Mesenteric fat pad (tissue), 1 donor: Measurements from ENCODE around the gene SPSB4. TPM values are rescaled to one million over a fixed set of nuclear protein-coding genes. Genes with fewer than 3 reads are reported as not detected.

Experiments
- DNase-seq: peaks from one replicate; pipeline ENCODE4 v3.0.0-alpha.2; 2020; ENCODE audit warnings: low spot score
- total RNA-seq: library from RNA; stranded (reverse); fragmentation: NEBNext Ultra II Directional; extraction: Animal tissue kit (Norgen Biotek cat#: 25700); gene quantifications from one replicate; pipeline ENCODE4 v1.2.1, GENCODE V29; 2021
- donor health status: DM: yes; HTN: yes; CAD: no.

Gene SPSB4
- total RNA-seq, 1 donor from 2014 or later = 1.1 TPM

DNA sequence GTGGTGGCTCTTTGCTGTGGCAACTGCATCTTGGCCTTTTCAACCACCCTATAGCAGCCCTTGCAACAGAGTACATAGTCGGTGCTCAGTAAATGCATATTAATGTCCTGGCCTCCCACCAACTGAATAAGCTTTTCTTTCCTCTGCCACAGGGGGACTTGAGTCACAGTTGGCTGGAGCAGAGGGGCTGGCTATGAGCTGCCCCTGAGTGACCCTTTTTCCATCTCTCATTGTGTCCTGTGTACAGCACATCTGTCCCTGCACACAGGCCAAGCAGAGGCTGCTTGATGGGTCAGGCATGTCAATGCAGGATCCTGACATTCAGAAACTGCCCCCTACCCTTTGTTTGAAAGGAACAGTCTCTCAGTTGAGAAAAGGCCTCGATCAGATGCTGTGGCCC is 22.4 kb downstream of the SPSB4 start:
- no peak for DNase-seq

GRCh38 chr3:141074529-141074928 is 23.4 kb downstream of the SPSB4 start:
- peak; percentile 77 for DNase-seq

- peak; percentile 41 for DNase-seq
These were observed 25.1 kb downstream of the SPSB4 start for GRCh38 chr3:141076036-141076773.

DNA sequence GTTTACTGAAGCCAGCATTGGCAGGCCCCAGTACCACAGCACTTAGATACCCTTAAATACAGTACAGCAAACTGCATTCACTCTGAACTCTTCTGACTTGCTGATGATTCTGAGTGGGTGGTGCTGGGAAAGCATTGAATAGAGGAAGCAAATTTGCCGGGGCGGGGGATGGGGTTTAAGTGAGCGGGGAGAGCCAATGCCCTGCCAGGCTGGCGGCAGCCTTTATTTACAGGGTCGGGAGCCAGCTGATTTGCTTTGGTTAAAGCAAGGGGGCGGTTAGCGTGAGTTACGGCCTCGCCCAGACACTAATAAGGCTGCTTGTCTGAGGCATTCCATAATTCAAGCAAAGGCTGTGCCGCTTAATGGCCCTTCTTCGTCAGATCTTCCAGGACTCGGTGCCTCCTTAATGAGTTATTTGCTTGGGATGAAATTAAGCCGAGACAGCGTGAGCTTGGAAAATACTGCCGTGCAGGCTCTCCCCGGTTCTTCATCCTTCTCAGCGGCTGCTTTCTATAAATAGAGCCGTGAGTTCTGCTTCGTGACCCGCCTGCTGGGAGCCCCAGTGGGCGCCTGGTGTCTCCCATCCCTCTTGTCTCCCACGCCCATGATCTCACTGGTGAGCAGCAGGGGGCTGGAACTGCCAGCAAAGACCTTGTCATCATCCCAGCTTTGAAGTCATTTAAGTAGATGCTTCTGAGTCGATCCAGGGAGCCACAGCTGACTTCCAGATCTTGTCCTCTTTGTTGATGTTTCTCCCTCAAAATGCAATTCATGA is 25.8 kb downstream of the SPSB4 start:
- DNase-seq = peak; percentile 90

GRCh38 chr3:141077631-141078030 is 26.5 kb downstream of the SPSB4 start:
- DNase-seq = peak; percentile 28

- DNase-seq = peak; percentile 55
These were observed 27.1 kb downstream of the SPSB4 start for GRCh38 chr3:141078200-141078599.

- DNase-seq = no peak
These were observed 29.3 kb downstream of the SPSB4 start for GRCh38 chr3:141080431-141080830.

GRCh38 chr3:141081141-141081795 is 30.1 kb downstream of the SPSB4 start:
- no peak for DNase-seq

DNA sequence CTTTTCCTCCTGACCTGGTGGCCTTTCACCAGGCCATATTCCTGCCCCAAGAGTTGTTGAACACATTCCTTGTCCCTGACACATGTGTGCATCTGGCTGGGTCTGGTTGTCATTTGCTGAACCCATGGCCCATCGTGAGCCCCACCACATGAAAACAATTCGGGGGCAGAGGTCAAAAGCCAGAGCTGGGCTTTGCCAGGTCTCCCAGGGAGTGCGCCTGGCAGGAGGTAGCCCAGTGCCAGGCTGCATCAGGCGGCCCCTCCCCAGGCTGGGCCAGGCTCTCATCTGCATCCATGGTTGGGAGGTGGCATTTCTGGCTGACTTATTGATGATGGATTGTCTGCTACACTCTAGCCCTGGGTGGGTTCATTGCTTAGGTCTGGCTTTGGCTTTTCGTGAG is 30.9 kb downstream of the SPSB4 start:
- DNase-seq = peak; percentile 33

DNA sequence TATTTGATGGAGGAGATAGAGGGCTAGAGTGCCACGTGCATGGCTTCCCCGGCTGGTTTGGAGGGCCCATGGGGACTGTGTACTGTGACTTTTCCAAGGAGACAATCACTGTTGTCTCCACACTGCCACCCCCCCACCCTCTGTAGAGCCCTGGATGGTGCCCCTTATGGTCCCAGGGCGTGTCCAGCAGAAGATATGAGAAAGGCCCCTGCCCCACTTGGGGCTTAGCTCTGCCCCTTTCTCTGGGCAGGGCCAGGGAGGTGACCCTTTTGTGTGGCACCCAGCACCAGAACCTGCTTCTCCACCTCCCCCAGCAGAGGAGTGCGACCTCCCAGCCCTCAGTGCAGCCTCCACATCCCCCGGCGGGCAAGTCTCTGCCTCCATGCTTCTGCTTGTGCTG is 32.1 kb downstream of the SPSB4 start:
- no peak for DNase-seq

GRCh38 chr3:141083836-141084649 is 32.9 kb downstream of the SPSB4 start:
- no peak for DNase-seq

- peak; percentile 16 for DNase-seq
These were observed 34.4 kb downstream of the SPSB4 start for GRCh38 chr3:141085343-141086070.

DNA sequence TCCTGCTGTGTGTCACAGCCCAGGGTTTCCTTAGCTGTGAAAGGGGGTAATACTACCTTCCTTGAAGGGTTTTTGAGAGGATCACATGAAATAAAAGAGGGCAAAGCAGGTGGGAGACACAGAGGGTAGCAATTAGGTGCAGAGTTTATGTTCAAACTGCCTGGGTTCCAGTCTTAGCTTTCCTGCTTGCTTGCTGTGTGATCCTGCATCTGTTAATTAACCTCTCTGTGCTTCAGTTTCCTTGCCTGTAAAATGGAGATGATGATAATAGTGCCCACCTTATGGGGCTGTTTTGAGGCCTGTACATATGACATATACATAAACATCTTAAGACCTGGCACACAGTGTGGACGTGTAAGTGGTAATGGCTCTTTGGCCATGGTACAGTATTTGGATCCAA is 35.0 kb downstream of the SPSB4 start:
- DNase-seq = no peak

DNA sequence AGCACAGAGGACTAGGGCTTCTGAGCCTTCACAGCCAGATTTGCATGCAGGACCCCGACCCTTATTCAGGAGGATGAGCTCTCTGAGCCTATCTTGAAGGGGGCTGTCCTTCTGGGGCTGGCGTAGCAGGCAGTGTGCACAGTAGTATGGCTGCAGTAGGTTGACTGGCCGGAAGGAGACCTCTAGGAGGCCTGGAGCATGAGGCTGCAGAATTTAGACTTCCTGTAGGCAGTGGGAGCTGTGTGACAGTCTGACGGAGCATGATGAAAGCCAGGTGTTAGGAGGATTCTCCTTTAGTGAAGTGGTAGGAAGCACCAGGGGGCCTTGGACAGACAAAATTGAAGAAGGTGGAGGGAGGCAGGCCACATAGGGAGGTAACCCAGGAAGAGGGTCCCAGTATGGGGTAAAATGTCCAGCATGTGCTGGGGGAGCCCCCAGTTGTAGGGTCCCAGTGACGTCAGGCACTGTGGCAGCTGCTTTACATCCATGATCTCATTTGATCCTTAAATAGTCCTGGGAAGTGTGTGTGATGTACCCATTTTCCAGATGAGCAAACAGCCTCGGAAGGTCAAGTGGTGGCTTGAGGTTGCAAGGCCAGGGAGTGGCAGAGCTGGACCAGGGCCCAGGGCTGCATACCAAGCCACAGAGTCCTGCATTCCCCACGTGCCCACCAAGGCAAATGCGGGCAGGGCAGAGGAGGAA is 36.1 kb downstream of the SPSB4 start:
- no peak for DNase-seq

- DNase-seq = no peak
These were observed 36.6 kb downstream of the SPSB4 start for GRCh38 chr3:141087778-141088130.

DNA sequence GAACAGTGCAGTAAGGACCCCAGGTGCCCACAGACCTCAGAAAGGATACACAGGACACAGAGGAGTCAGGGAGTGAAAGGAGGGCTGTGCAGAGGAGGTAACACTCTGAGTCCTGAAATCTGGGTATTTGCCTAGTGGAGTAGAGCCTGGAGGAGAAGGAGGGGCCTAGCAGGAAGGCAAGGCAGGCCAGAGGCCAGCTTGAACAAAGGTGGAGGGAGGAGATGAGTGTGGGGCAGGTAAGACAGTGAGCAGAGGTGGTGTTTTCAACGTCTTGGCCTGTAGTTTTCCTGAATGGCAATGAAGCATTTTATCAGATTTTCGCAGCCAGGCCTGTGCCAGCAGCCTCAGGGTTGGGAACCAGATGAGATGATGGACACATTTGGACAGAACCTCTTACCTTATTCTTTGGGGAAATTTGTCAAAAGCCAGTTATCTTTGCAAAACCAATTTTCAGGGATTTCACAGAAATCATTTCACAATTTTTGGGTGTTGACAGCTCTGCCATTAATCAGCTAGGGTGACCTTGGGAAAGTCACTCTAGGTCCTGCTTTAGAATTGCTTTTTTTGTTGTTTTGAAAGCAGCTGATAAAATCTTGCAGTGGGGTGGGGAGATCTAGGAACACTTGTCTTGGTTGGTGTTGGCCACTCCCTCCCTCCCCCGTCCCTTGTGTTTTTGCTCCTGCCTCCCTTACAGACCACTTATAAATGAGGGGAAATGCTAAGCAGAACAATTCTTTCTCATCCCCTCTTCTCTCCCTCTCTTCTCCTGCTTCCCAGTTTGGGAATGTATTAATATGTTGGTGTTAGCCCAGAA is 38.4 kb downstream of the SPSB4 start:
- DNase-seq = no peak

DNA sequence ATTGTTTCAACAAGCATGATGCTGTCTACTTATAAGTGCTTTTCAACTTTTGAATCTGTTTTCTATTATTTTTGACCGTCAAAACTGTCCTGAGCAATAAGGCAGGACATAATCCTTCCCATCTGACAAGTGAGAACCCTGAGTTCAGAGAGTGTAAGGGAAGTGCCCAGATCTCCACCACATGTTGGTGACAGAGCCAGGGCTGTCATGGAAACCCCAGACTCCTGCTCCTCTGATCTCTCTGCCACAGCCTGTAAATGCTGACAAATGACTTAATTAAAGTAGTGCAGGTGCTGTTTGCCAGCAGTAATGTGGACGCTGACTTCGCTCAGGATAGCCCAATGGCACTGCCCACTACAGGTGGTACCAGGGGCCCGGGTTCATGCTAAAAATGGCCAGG is 40.3 kb downstream of the SPSB4 start:
- DNase-seq = no peak

GRCh38 chr3:141092663-141093062 is 41.5 kb downstream of the SPSB4 start:
- no peak for DNase-seq

DNA sequence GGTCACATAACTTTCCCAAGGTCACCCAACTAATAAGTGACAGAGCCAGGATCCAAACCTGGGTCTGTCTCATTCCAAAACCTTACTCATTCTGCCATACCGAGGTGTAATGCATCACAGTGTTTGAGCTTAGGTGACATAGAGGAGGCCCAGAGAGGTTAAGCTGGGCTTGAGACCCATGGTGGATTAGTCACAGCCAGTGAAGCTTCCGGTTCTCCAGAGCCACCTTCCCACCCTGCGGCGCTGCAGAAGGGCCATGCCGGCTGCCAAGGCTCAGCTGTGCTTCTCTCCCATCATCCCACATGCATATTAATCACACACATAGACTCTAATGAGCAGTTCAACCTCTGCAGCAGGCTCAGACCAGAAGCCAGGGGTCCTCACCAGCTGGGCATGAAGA is 42.2 kb downstream of the SPSB4 start:
- DNase-seq = no peak
